SKM-1 treated with dmso at 0.1 percent for 144 hours (cell line): ENCODE measurements around the gene PRKCB.

ENCODE experiments used
- DNase-seq: peaks from one replicate; lab custom pipeline; 2025; ENCODE audit not compliant: unreplicated experiment; lab: John Stamatoyannopoulos, UW

The PRKCB gene

DNA sequence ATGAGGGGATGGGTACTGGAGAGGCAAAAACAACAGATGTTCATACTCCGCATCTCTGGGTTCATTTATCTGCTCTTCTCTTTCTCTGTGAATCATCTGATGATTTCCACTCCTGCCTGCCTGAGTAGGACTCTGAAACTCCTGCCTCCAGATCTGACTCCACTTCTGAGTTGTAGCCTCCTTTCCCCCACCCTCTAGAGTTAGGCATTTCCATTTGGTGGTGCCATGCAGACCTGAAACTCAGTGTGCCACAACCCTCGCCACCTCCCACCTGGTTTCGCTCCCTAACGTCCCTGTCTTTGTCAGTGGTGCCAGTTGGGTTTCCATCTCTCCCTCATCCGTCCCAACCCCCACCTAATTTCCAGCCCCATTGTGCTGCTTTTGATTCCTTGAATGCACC, 126.2 kb downstream of the PRKCB start:
- no peak for DNase-seq

DNA sequence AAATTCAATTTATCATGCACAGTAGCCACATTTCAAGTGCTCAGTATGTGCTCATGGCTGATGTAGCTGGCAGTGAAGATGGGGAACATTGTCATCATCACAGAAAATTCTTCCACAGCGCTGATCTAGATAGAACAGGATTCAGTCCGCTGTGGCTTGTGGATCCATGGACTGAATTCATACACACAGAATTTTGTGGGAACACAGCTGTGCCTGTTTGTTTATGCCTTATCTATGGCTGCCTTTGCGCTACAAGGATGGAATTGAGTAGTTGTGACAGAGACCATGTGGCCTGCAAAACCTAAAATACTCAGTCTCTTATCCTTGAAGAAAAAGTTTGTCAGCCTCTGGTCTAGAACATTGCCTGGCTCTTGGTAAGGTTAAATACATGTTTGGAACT, 128.4 kb downstream of the PRKCB start:
- no peak for DNase-seq

- no peak for DNase-seq
These were observed 129.5 kb downstream of the PRKCB start for GRCh38 chr16:23965137-23965733.

- no peak for DNase-seq
These were observed 131.0 kb downstream of the PRKCB start for GRCh38 chr16:23966597-23967394.

DNA sequence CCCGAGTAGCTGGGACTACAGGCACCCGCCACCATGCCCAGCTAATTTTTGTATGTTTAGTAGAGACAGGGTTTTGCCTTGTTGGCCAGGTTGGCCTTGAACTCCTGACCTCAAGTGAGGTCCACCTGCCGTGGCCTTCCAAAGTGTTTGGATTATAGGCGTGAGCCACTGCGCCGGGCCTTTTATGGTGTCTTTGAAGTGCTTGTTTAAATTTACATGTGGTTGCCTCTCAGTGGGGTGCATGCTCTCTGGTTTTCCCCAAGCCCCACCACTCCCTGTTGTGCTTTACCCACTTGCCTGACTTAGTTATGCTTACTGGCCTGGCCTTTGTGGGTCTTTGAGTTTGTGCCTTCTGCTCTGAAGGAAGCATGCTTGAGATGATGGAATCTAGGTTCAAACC, 132.0 kb downstream of the PRKCB start:
- DNase-seq: no peak

- DNase-seq: peak; percentile 42
These were observed 132.4 kb downstream of the PRKCB start for GRCh38 chr16:23968176-23968575.

- no peak for DNase-seq
These were observed 133.9 kb downstream of the PRKCB start for GRCh38 chr16:23969468-23970297.

DNA sequence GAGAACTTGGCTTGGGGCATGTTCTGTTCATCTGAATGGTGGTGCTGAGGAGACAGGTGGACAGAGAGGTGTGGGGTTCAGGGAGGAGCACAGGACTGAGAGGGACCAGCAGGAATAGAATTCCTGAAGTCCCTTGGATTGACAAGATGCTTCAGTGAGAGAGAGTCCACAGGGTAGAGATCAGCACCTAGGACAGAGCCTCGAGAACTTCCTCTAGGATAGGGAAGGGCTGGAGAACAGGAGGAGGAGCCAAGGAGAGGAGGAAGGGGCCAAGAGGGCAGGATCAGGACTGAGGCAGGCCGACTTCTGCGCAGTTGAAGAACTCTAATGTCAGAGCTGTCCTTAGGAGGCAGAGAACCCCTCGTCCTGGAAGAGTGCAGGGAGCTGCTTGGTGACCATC, 138.4 kb downstream of the PRKCB start:
- no peak for DNase-seq

- no peak for DNase-seq
These were observed 139.5 kb downstream of the PRKCB start for GRCh38 chr16:23975293-23975692.

- DNase-seq: no peak
These were observed 140.3 kb downstream of the PRKCB start for GRCh38 chr16:23976091-23976490.

DNA sequence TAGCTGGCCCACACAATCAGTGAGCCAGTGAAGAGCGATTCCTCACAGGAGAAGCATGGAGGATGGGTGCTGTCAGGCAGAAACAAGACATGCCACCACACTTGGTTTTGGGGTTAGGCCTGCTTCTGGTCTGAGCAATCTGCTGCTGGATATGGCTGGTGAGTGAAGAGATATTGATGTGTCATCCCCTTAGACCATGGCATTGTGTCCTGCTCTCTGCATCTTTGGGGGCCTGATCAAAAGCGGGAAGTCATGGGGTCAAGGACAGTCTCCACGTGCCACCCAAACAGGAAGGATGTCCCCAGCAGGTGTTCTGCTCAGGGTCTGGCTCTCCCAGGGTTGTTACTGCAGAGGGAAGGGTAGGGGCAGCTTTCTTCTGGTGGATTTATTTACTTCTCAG, 140.7 kb downstream of the PRKCB start:
- DNase-seq: no peak

DNA sequence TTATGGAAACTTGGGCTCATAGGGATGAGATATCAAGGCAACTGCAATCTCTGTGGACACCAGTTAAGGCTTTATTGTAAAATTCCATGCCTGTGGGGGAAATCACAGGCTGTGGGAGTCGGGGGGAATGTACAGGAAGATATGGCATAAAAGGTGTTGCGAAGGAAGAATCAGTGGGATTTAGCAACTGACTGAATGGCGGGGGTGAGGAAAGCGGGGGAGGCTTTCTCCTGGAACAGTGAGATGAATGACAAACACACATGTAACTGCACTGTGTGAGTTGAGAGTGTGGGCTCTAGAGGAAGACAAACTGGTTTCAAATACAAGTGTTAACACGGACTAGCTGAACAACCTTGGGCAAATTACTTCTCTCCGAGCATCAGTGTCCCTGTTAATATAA, 143.7 kb downstream of the PRKCB start:
- DNase-seq: no peak

DNA sequence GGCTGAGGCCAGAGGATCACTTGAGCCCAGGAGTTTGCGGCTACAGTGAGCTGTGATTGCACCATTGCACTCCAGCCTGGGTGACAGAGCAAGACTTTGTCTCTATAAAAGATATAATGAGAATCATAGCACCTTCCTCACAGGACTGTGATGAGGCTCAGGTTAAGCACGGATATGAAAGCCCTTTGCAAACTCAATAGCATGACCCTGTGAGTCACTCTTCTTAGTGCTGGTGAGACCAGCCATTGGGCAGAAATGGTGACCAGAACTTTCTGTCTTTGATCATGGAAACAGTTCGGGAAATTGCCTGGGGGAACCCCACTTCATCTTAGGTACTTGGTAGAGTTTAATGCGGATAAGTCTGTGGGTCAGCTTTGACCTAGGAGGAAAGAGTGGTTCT, 144.2 kb downstream of the PRKCB start:
- DNase-seq: no peak

DNA sequence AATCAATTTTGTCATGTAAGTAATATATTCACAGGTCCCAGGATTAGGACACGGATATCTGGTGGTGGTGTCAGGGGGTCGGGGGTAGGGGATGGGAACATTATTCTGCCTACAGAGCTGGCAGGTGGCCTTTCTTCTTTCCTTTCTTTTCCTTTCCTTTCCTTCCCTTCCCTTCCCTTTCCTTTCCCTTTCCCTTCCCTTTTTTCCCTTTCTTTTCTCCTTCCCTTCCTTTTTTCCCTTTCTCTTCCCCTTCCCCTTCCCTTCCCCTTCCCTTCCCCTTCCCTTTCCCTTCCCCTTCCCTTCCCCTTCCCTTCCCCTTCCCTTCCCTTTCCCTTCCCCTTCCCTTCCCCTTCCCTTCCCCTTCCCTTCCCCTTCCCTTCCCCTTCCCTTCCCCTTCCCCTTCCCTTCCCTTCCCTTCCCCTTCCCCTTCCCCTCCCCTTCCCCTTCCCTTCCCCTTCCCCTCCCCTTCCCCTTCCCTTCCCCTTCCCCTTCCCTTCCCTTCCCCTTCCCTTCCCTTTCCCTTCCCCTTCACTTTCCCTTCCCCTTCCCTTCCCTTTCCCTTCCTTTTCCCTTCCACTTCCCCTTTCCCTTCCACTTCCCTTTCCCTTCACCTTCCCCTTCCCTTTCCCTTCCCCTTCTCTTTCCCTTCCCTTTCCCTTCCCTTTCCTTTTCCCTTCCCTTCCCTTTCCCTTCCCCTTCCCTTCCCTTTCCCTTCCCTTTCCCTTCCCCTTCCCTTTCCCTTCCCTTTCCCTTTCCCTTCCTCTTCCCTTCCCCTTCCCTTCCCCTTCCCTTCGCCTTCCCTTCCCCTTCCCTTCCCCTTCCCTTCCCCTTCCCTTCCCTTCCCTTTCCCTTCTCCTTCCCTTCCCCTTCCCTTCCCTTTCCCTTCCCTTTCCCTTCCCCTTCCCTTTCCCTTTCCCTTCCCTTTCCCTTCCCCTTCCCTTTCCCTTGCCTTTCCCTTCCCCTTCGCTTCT, 145.9 kb downstream of the PRKCB start:
- no peak for DNase-seq

- DNase-seq: no peak
These were observed 150.7 kb downstream of the PRKCB start for GRCh38 chr16:23986455-23986854.

GRCh38 chr16:23987443-23987842, 151.7 kb downstream of the PRKCB start:
- no peak for DNase-seq

DNA sequence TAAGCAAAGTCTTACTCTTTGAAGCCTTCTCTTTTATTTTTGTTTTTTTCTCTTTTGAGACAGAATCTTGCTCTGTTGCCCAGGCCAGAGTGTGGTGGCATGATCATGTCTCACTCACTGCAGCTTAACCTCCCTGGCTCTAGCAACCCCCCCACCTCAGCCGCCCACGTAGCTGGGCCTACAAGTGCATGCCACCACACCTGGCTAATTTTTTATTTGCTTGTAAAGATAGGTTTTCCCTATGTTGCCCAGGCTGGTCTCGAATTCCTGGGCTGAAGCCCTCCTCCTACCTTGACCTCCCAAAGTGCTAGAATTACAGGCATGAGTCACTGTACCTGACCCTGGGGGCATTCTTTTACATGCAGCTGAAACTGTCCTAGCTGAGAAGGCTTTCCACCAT, 154.7 kb downstream of the PRKCB start:
- no peak for DNase-seq

DNA sequence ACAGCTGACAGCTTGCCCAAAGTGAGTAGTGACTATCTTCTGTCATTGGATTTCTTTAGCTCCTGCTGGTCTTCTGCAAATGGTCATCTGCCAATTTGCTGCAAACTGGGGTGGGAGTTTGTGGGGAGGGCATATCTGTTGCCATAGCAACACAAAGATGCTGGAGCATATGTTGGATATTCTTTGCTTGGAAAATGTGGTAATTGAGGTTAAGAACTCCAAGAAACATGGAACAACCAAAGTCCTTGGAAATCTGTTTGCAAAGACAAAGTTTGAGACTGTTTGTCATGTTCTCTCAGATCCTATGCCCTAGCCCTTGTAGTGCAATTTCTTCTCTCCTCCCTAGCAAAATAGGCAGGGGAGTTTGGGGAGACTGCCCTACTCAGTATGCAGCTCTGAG, 155.3 kb downstream of the PRKCB start:
- DNase-seq: no peak

- no peak for DNase-seq
These were observed 158.8 kb downstream of the PRKCB start for GRCh38 chr16:23994615-23995014.

DNA sequence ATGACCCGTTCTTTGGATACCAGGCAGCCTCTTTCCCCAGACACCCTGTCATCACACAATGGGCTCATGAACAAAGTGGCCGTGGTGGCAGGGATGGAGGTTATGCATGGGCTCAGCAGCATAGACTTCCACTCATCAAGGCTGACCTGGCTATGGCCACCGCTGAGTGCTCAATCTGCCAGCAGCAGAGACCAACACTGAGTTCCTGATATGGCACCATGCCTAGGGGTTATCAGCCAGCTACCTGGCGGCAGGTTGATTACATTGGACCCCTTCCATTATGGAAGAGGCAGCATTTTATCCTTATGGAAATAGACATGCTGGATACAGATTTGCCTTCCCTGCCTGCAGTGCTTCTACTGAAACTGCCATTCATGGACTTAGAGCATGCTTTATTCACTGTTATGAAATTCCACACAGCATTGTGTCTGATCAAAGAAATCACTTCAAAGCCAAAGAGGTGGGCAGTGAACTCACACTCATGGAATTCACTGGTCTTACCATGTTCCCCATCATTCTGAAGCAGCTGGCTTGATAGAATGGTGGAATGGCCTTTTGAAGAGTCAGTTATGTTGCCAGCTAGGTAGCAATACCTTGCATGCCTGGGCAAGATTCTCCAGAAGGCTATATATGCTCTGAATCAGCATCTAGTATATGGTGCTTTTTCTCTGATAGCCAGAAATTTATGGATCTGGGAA, 160.6 kb downstream of the PRKCB start:
- no peak for DNase-seq
